ENCODE data around the gene MYO1D.
"Not testable (repeated sequence)": the region's sequence is repeated elsewhere in the genome, so short reads cannot be mapped to it uniquely, and the experiment has no call there.

Gene MYO1D

GRCh38 chr17:32660496-32660985, 216.4 kb downstream of the MYO1D start:
- DNase-seq: no peak

DNA sequence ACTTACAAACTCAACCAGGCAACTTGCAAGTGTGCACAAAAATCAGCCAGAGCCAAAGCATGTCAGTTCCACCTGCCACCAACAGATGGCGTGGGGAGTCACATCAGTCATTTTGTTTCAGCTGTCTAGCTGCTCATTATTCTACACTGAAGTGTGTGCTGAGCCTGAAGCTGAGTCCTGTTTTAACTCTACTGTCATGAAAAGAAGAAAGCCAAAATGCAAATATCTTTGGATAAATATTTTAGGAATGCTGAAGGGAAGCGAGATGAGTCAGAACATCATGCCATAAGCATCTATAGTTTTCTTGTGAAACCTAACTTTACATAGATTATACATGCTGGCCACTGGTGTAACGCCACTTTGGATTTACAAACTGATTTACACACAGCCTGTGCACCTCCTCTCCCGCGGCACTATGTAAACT, 217.5 kb downstream of the MYO1D start:
- DNase-seq: peak; percentile 71

GRCh38 chr17:32658470-32659418, 218.2 kb downstream of the MYO1D start:
- DNase-seq: no peak

GRCh38 chr17:32656886-32657285, 220.0 kb downstream of the MYO1D start:
- no peak for DNase-seq

- no peak for DNase-seq
These were observed 222.6 kb downstream of the MYO1D start for GRCh38 chr17:32654324-32654723.

DNA sequence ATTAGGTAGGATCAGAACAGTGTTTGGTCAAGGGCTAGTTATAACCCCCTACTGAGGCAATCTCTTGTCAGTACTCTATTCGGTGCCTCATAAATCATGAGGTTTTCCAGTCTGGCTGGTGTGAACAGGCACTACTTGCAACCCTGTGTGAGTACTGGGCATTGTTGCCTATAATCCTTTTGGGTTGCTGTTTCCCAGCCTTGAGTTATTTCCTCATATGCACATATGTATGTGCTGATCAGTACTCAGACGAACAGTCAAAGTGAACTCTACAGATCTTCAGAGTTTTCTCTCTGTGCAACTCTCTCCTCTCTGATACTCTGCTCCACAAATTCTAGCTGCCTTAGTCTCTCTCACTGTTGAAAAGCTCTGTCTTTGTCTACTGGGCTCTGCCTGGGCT, 225.8 kb downstream of the MYO1D start:
- no peak for DNase-seq

DNA sequence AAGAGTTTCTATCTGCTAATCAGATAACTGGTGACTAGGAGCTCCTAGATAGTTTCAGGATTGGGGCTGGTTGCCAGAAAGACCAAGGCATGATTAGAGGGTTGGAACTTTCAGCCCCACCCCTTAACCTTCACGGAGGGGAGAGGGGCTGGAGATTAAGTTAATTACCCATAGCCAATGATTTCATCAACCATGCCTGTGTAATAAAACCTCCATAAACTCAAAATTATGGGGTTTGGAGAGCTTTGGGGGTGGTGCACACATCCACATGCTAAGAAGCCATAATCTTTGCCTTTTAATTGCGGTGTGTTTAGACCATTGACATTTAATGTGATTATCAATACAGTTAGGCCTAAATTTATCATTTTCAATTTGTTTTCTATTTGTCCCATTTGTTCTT, 228.5 kb downstream of the MYO1D start:
- DNase-seq: no peak

DNA sequence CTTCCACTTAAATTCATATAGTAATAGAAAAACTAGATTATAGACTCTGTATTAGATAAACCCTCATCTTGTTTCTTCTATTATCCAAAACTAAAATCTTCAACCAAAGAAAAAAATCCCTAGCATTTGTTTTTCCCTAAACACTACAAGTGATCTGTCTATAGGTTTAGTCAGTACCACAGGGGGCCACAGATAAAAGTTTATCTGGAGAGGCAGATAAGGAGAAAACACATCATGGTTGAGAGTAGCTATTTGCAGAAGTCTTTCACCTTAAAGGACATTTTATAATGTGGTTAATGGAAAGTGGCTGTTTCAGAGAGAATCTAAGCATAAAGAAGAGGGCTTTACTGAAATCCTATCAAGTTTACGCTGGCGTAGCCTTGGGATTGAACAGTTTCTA, 230.0 kb downstream of the MYO1D start:
- DNase-seq: no peak

GRCh38 chr17:32641514-32641913, 235.4 kb downstream of the MYO1D start:
- DNase-seq: not testable (repeated sequence)

DNA sequence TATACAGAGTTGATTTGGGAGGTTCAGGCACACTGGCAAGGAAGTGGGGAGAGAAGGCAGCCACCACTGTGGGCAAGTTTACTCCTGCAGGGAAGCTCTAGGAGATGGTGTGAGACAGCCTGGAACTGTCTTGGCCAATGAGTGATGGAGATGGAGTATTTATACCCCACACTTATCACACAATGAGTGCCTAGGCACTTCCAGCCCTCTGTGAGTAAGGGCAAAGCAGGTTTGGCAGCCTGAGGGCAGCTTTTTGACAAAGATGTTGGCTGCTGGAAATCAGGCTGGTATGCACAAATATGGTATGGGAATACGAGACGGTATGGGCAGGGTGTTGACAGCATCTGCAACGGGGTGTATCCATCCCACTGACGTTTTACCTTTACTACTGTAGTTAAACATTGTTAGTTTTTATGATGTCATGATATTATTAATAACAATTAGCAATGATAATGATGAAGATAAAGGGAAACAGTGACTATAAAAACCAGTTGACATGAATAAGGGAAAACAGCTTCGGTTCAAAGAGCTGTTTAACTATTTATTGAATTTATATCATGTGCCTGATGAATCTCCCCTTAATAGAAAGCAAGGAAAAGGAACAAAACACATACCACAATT, 240.2 kb downstream of the MYO1D start:
- no peak for DNase-seq

DNA sequence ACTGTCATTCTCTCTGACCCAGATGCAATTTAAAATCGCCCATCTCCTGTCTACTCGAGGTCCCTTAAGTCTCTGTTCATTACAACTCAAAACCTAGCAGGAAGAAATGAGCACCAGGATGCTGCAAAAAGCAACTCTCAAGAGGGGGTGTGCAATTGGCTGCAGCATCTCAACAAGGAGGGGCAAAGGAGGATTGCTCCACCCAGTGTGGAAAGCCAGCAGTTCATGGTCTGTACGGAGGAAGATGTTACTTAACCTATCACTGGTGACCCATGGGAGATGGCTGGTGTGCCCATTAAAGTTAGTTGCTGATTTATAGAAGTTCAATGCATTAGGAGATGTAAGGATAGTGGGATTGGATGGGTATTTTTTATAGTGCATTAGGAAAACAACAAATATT, 242.8 kb downstream of the MYO1D start:
- DNase-seq: no peak

DNA sequence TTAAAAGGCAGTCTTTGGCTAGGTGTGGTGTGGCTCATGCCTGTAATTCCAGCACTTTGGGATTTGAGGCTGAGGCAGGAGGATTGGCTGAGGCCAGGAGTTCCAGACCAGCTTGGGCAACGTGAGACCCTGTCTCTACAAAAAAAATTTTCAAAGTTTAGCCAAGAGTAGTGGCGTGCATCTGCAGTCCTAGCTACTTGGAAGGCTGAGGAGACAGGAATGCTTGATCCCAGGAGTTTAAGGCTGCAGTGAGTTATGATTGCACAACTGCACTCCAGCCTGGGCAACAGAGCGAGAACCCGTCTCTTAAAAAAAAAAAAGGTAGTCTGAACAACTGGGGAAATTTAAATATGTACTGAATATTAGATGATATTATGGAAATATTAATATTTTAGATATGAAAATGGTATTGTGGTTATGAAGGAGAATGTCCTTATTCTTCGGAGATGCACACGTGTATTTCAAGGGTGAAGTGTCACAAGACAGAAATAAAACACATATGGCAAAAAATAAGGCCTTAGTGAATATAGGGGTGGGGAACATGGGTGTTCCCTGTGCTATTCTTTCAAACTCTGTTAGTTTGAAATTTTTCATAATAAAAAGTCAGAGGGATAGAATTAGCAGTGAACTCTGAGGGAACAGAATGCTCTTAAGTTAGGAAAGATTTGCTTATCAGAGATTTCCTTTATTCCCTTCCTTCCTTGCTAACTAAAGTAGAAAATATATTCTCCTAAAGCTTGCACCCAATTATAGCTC, 245.4 kb downstream of the MYO1D start:
- no peak for DNase-seq

DNA sequence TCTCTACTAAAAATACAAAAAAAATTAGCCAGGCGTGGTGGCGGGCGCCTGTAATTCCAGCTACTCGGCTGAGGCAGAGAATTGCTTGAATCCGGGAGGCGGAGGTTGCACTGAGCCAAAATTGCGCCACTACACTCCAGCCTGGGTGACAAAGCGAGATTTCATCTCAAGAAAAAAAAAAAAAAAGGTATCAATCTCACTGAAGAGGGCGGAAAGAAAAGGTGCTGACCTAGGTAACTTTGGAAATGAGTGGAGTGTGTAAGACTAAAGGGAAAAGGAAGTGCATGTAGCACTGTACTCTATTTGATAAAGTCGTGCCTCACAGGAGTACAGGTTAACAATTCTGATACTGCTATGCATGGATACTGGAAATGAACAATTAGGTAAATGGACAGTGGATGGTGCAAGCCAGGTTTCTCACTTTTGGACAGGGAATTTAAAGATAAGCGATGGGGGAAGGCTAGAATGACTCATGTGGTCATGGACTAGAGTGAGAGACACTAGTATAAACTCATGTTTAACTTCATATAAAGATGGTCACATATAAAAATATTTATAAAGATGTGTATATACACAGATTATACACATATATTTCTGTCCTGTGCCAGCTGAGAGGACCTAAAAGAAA, 247.2 kb downstream of the MYO1D start:
- DNase-seq: peak; percentile 13

- no peak for DNase-seq
These were observed 248.5 kb downstream of the MYO1D start for GRCh38 chr17:32628271-32629044.

- no peak for DNase-seq
These were observed 249.5 kb downstream of the MYO1D start for GRCh38 chr17:32627239-32627996.

DNA sequence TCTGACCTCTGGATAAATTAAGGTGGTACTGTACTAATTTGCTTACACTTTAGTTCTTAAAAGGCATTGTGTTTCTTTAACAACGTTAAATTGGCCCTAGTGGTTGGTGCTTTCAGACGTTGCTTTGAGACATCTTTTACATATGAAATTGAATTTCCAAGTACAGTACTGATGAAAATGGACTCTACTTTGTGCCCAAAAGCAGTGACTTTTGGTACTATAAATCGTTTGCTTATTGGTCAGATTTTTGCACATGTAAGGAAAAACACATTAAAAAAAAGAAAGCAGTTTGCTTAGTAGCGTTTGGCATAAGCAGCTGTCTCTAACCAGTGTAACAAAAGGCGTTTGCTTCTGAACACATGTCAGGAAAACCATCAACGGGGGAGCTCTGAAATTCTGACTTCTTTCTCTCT, 250.5 kb downstream of the MYO1D start:
- DNase-seq: no peak

DNA sequence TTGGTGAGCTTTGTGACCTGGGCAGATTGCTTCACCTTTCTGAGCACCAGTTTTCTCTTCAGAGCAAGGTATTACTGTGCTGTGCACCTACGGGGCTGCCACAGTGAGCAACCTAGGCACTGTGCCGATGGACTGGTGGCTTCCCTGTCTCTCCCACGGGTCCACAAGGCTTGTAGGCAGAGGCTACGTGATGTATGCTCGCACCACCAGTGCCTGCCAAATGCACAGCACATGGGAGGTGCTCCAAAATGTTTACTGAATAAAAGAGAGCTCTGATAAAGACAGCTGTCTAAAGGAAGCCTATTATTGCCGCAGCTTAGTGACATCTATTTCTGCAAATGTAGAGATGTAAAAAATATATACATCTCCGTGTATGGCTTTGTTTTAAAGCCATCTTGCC, 251.0 kb downstream of the MYO1D start:
- DNase-seq: no peak

- no peak for DNase-seq
These were observed 253.7 kb downstream of the MYO1D start for GRCh38 chr17:32623196-32623595.

DNA sequence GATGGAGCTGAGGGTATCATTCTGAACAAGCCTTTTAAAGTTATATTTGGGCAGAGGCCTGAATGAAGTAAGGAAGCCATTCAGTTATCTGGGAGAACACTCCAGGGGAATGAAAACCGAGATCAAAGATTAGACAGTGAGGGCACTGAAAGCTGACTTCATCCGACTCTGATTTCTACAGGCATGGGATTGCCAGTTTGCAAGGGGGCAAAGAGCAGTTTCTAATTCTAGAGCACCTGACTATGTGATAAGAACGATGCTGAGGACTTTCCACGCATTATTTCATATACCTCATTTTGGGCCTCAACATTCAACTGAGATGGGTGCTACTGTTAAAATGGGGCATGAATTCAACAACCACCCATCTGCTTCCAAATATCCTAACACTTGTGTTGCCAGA, 254.4 kb downstream of the MYO1D start:
- no peak for DNase-seq

GRCh38 chr17:32621612-32622312, 255.2 kb downstream of the MYO1D start:
- no peak for DNase-seq

- no peak for DNase-seq
These were observed 261.6 kb downstream of the MYO1D start for GRCh38 chr17:32615326-32615725.
